Panc1 (cell line): ENCODE results near the gene UBE2Q1. TPM values are rescaled to one million over a fixed set of nuclear protein-coding genes. Genes with fewer than 3 reads are reported as not detected.

Experiments used
- ATAC-seq: fragments of 200-7000 bp; cut with Tn5 transposase; 2 replicates; pipeline ENCODE4 v1.9.1; 2020; ENCODE audit warnings: mild to moderate bottlenecking, moderate library complexity
- BruUV-seq: library from RNA; stranded (reverse); fragments of 400-500 nt; replicated peaks from 2 replicates; lab custom pipeline; 2021; lab: Mats Ljungman, UMichigan
- CTCF ChIA-PET: fragments of 300-600 bp; sonication (Branson Sonifier 250); formaldehyde crosslinking; loops from one replicate; lab custom pipeline; 2022; ENCODE audit warnings: antibody characterized with exemption; lab: Charles Lee
- POLR2A ChIA-PET: fragments of 300-600 bp; sonication (Branson Sonifier 250); formaldehyde crosslinking; loops from one replicate; lab custom pipeline; 2022; ENCODE audit warnings: antibody characterized with exemption; lab: Charles Lee
- DNase-seq: peaks from one replicate; pipeline ENCODE4 v3.0.0-alpha.2; 2010; ENCODE audit warnings: low read depth, low spot score
- H3K27ac ChIP-seq: 2 replicates; pipeline ENCODE4 v1.5.1; 2011; ENCODE audit warnings: mild to moderate bottlenecking, low read length, inconsistent platforms
- H3K27me3 ChIP-seq: fragments of 200-500 bp; sonication (Bioruptor generic); 2 replicates; pipeline ENCODE4 v1.6.0; 2014; ENCODE audit warnings: low read length, inconsistent platforms; ENCODE audit not compliant: control insufficient read depth, insufficient read depth
- H3K36me3 ChIP-seq: fragments of 200-500 bp; sonication (Bioruptor generic); 2 replicates; pipeline ENCODE4 v1.5.1; 2014; ENCODE audit warnings: inconsistent platforms, mild to moderate bottlenecking, low read length, moderate library complexity; ENCODE audit not compliant: control insufficient read depth, insufficient read depth
- H3K4me1 ChIP-seq: 2 replicates; pipeline ENCODE4 v1.5.1; 2011; ENCODE audit warnings: inconsistent platforms, mild to moderate bottlenecking, low read length, moderate library complexity; ENCODE audit not compliant: control insufficient read depth, insufficient read depth
- H3K4me3 ChIP-seq, 2 experiments: 2 replicates each; pipeline ENCODE4 v1.5.1; 2011 to 2012; ENCODE audit warnings: low read depth in 2 of 2, low read length in 2 of 2, mild to moderate bottlenecking in 2 of 2, inconsistent platforms in 1 of 2, moderate library complexity in 1 of 2
- H3K9me3 ChIP-seq: fragments of 200-500 bp; sonication (Bioruptor generic); 2 replicates; pipeline ENCODE4 v1.5.1; 2014; ENCODE audit warnings: low read depth, mild to moderate bottlenecking, inconsistent platforms, low read length, moderate library complexity; ENCODE audit not compliant: control insufficient read depth, insufficient read depth
- POLR2AphosphoS5 ChIP-seq: IDR thresholded peaks from 2 replicates; pipeline ENCODE4 v1.6.1; 2012; ENCODE audit warnings: mild to moderate bottlenecking, low read depth, low read length, moderate library complexity
- SIN3A ChIP-seq: IDR thresholded peaks from 2 replicates; pipeline ENCODE4 v1.6.1; 2012; ENCODE audit warnings: low read depth, mild to moderate bottlenecking, low read length, moderate library complexity, borderline replicate concordance; ENCODE audit not compliant: insufficient read depth
- TCF7L2 ChIP-seq: IDR thresholded peaks from 2 replicates; pipeline ENCODE4 v1.6.1; 2011; ENCODE audit warnings: mild to moderate bottlenecking, low read depth, low read length, inconsistent platforms
- in situ Hi-C: cut with HindIII; loops from 2 replicates; pipeline ENCODE4 v1.10.0; 2016; ENCODE audit warnings: low sequenced_read_pairs, low pct_unique_long_range_greater_than_20kb
- intact Hi-C: fragments of 100-400 bp; cut with micrococcal nuclease; formaldehyde crosslinking; loops from one replicate; pipeline ENCODE4 v1.10.0; 2022; ENCODE audit not compliant: unreplicated experiment
- total RNA-seq: library from RNA; stranded (reverse); gene quantifications from one replicate; pipeline ENCODE4 v1.2.1, GENCODE V29; 2021; ENCODE audit not compliant: unreplicated experiment
- TF ChIP-seq, protein P1 (sequence below), 2 experiments: IDR thresholded peaks; 2 replicates each; pipeline ENCODE4 v1.6.1; 2011 to 2012; ENCODE audit warnings: low read depth in 2 of 2, control low read depth in 1 of 2, low read length in 1 of 2, mild to moderate bottlenecking in 1 of 2, moderate library complexity in 1 of 2; ENCODE audit not compliant: insufficient read depth in 1 of 2
- TF ChIP-seq, protein P2 (sequence below): fragments of 450-650 bp; IDR thresholded peaks from 2 replicates; pipeline ENCODE4 v1.5.1; 2017; ENCODE audit warnings: mild to moderate bottlenecking

The UBE2Q1 gene
- total RNA-seq, 1 experiment from 2014 or later, result 96.0 TPM

DNA sequence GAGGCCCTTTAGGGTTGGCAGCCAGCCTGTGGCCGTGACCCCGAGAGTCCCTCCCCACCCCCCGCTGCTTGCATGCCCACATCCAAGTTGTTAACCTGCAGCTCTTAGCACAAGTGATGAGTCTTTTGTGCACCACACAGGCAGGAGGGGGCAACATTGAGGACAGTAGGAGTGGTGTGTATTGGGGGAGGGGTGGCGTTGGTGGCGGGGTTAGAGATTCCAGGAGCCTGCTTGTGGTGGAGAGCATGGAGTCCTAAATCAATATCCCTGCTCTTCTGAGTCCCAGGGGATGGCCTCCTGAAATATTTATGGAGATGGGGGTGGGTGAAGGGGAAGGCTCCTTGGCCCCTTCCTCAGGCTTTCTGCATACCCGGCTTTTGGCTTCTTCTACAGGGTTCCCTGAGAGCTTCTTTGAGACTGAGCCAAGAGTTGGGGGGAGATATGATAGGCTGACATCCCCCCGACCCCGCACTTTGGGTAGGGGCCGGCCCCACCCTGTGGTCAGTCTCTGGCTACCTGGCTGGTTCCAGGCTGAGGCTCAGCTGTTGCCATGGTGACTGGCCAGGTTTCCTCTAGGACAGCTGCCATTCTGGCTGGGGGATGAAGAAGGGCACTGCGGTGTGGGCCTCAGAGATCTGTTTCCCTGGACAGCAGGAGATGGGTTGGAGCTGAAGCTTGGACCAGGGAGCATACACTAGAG is 14.2 kb upstream of the UBE2Q1 start:
- Histone ChIP-seq H3K27ac (no peak overlapping the region), H3K36me3 (no peaks in the 10 kb centered on the region), H3K4me3 (no peak overlapping the region), H3K9me3 (no peaks in the 10 kb centered on the region), H3K4me1 (no peaks in the 10 kb centered on the region), H3K27me3 (peaks cover 3% of the 10 kb centered on the region; the same call in 1 of the 2 replicates)
- ChIA-PET CTCF (no interaction called here), POLR2A (no interaction called here)
- ATAC-seq (no peak), DNase-seq (no peak)
- BruUV-seq, result no TSS peak
- in situ Hi-C loops, result no loop called here
- TF ChIP-seq, protein P1, sequence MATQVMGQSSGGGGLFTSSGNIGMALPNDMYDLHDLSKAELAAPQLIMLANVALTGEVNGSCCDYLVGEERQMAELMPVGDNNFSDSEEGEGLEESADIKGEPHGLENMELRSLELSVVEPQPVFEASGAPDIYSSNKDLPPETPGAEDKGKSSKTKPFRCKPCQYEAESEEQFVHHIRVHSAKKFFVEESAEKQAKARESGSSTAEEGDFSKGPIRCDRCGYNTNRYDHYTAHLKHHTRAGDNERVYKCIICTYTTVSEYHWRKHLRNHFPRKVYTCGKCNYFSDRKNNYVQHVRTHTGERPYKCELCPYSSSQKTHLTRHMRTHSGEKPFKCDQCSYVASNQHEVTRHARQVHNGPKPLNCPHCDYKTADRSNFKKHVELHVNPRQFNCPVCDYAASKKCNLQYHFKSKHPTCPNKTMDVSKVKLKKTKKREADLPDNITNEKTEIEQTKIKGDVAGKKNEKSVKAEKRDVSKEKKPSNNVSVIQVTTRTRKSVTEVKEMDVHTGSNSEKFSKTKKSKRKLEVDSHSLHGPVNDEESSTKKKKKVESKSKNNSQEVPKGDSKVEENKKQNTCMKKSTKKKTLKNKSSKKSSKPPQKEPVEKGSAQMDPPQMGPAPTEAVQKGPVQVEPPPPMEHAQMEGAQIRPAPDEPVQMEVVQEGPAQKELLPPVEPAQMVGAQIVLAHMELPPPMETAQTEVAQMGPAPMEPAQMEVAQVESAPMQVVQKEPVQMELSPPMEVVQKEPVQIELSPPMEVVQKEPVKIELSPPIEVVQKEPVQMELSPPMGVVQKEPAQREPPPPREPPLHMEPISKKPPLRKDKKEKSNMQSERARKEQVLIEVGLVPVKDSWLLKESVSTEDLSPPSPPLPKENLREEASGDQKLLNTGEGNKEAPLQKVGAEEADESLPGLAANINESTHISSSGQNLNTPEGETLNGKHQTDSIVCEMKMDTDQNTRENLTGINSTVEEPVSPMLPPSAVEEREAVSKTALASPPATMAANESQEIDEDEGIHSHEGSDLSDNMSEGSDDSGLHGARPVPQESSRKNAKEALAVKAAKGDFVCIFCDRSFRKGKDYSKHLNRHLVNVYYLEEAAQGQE (IDR thresholded peaks at IDR 0.05; ENCODE audit: insufficient read depth in 1 of 2, low read depth in 2 of 2, low read length in 1 of 2), result no peak
- TF ChIP-seq TCF7L2, result no peak
- intact Hi-C loops, result no loop called here

DNA sequence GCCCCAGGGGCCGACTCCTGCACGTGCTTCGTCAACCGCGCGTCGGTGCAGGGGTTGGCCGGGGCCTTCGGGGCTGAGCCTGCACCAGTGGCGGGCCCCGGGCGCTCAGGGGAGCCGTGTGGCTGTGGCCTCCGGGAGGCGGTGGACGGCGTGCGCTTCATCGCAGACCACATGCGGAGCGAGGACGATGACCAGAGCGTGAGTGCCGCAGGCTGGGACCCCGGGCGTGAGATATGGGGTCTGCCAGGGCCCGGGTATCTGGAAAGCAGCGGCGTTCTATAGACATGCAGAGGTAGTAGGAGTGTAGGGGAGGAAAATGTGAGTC is 13.5 kb upstream of the UBE2Q1 start:
- H3K4me3 ChIP-seq, result no peak overlapping the region
- H3K9me3 ChIP-seq, result no peaks in the 10 kb centered on the region
- ATAC-seq (no peak), DNase-seq (no peak)
- TF ChIP-seq TCF7L2, result no peak
- TF ChIP-seq, protein P2, sequence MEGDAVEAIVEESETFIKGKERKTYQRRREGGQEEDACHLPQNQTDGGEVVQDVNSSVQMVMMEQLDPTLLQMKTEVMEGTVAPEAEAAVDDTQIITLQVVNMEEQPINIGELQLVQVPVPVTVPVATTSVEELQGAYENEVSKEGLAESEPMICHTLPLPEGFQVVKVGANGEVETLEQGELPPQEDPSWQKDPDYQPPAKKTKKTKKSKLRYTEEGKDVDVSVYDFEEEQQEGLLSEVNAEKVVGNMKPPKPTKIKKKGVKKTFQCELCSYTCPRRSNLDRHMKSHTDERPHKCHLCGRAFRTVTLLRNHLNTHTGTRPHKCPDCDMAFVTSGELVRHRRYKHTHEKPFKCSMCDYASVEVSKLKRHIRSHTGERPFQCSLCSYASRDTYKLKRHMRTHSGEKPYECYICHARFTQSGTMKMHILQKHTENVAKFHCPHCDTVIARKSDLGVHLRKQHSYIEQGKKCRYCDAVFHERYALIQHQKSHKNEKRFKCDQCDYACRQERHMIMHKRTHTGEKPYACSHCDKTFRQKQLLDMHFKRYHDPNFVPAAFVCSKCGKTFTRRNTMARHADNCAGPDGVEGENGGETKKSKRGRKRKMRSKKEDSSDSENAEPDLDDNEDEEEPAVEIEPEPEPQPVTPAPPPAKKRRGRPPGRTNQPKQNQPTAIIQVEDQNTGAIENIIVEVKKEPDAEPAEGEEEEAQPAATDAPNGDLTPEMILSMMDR, result no peak
- TF ChIP-seq POLR2AphosphoS5, result no peak
- TF ChIP-seq, protein P1 (IDR thresholded peaks at IDR 0.05; ENCODE audit: insufficient read depth in 1 of 2, low read depth in 2 of 2, low read length in 1 of 2), result no peak
- no peak for TF ChIP-seq SIN3A
- no peaks in the 10 kb centered on the region for H3K4me1 ChIP-seq
- ChIA-PET CTCF (no interaction called here), POLR2A (no interaction called here)
- peaks cover 10% of the 10 kb centered on the region for H3K27me3 ChIP-seq
- intact Hi-C loops, result no loop called here
- H3K36me3 ChIP-seq, result no peaks in the 10 kb centered on the region
- no peak overlapping the region for H3K27ac ChIP-seq
- BruUV-seq, result no TSS peak
- in situ Hi-C loops, result no loop called here
